ENCODE measurements around the gene ZBTB9. TPM values are rescaled to one million over a fixed set of nuclear protein-coding genes. Genes with fewer than 3 reads are reported as not detected.
A peak's percentile ranks its signal among the peaks of the same experiment; 100 is the strongest.

Gene ZBTB9
- total RNA-seq, 4 donors from 2014 or later: 2.8 to 4.8 (median 3.3) TPM

DNA sequence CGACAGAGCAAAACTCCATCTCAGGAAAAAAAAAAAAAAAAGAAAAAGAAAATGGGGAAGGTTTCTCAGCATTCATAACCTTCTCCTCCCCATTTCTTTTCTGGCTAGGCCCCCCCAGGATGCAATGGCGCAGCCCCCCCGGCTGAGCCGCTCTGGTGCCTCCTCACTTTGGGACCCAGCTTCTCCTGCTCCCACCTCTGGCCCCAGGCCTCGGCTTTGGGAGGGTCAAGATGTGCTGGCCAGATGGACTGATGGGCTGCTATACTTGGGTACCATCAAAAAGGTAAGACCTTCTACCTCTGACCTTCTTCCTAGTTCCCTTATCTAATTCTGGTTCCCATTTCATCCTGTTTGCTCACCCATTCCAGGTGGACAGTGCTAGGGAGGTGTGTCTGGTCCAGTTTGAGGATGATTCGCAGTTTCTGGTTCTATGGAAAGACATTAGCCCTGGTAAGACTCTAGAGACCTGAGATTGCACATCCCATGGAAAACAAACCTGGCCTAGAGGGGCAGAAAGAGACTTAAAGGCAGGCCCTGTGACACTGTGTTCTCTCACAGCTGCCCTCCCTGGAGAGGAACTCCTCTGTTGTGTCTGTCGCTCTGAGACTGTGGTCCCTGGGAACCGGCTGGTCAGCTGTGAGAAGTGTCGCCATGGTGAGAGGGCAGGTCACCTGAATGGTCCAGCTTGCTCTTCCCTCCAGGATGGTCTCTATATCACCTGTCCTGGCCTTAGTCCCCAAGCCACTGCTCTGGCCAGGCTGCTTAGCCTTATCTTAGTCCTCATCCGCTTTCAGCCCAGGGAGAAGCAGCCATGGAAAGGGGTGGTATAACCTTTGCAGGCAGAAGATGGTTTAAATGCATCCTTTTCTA lies 42.0 kb upstream of the ZBTB9 start:
- DNase-seq: no peak
- H3K27ac ChIP-seq: peak overlapping the region; percentile 8 to 98 (median 64)
- intact Hi-C loops (cut with DNase I): loop anchor here (10.0 kb wide), 1 partner anchor 162 kb away; no protein-coding TSS in a partner anchor
- 85 to 89% methylated on average over 10 of the region's 10 CpGs for WGBS, 2 donors
- no peaks in the 10 kb centered on the region for H3K9me3 ChIP-seq
- peaks cover 30 to 66% (median 33%) of the 10 kb centered on the region in 3 donors for H3K4me1 ChIP-seq
- TF ChIP-seq, protein P1, sequence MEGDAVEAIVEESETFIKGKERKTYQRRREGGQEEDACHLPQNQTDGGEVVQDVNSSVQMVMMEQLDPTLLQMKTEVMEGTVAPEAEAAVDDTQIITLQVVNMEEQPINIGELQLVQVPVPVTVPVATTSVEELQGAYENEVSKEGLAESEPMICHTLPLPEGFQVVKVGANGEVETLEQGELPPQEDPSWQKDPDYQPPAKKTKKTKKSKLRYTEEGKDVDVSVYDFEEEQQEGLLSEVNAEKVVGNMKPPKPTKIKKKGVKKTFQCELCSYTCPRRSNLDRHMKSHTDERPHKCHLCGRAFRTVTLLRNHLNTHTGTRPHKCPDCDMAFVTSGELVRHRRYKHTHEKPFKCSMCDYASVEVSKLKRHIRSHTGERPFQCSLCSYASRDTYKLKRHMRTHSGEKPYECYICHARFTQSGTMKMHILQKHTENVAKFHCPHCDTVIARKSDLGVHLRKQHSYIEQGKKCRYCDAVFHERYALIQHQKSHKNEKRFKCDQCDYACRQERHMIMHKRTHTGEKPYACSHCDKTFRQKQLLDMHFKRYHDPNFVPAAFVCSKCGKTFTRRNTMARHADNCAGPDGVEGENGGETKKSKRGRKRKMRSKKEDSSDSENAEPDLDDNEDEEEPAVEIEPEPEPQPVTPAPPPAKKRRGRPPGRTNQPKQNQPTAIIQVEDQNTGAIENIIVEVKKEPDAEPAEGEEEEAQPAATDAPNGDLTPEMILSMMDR (IDR thresholded peaks at IDR 0.05): no peak
- no peak for TF ChIP-seq POLR2A (IDR thresholded peaks at IDR 0.05)
- peaks cover 9 to 44% (median 36%) of the 10 kb centered on the region in 3 donors for H3K36me3 ChIP-seq
- peak overlapping the region in 3 of 4 donors; percentile 66 to 96 (median 69) for H3K4me3 ChIP-seq
- no peaks in the 10 kb centered on the region for H3K27me3 ChIP-seq

DNA sequence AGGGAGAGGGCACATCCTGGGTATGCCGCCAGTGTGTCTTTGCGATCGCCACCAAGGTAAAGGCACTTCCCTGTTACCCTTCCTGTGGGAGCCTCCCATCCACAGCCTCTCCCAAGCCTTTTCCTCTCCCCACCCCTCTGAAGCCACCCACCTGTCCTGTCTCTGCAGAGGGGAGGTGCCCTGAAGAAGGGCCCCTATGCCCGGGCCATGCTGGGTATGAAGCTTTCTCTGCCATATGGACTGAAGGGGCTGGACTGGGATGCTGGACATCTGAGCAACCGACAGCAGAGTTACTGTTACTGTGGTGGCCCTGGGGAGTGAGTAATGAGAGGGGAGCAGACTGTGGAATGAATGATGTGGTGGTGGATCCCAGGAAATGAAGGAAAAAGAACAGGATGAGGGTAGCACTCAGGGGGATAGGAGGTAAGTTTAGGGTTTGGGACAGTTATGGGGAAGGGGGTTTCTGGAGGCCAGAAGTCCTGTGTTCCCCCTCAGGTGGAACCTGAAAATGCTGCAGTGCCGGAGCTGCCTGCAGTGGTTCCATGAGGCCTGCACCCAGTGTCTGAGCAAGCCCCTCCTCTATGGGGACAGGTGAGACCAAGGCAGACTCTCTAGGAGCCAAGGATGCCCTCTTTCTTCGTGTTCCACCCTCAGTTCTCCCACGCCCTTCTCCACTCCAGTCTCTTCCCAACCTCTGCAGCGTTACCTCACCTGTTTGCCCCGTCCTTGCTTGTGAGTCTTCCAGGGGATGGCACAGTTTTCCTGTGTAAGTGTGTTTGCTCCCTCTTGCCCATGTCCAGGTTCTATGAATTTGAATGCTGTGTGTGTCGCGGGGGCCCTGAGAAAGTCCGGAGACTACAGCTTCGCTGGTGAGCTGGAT lies 40.9 kb upstream of the ZBTB9 start:
- no peaks in the 10 kb centered on the region for H3K27me3 ChIP-seq
- H3K4me1 ChIP-seq: peaks cover 33 to 71% (median 36%) of the 10 kb centered on the region in 3 donors
- no peak for TF ChIP-seq POLR2A (IDR thresholded peaks at IDR 0.05)
- TF ChIP-seq, protein P1 (IDR thresholded peaks at IDR 0.05): no peak
- no peak for DNase-seq
- H3K4me3 ChIP-seq: no peak overlapping the region
- intact Hi-C loops (cut with DNase I): loop anchor here (10.0 kb wide), 1 partner anchor 161 kb away; no protein-coding TSS in a partner anchor
- WGBS, 2 donors: 82 to 84% methylated on average over 12 to 14 of the region's 14 CpGs
- H3K9me3 ChIP-seq: no peaks in the 10 kb centered on the region
- H3K27ac ChIP-seq: peak overlapping the region in 1 of 4 donors; percentile 34
- H3K36me3 ChIP-seq: peaks cover 9 to 44% (median 36%) of the 10 kb centered on the region in 3 donors

DNA sequence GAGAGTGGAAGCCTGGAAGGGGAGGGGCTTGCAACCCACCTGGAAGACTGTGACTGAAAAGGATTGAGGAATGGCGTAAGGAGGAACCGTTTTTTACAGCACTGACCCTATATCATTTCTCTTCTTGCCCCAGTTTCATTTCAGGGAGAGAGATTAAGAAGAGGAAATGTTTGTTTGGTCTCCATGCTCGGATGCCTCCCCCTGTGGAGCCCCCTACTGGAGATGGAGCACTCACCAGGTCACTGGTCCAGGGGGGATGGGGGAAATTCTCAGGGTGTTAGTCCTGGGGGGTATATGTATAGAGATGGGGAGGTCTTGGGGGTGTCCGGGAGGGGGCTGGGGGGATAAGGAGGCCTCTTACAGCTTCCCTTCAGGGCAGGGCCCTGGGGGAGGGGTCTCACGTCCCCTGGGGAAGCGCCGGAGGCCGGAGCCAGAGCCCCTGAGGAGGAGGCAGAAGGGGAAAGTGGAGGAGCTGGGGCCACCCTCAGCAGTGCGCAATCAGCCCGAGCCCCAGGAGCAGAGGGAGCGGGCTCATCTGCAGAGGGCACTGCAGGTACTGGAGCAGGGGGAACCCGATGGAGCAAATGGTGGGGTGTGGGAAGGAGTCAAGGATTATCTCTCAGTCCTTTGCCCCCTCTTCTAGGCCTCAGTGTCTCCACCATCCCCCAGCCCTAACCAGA lies 39.6 kb upstream of the ZBTB9 start:
- no peaks in the 10 kb centered on the region for H3K9me3 ChIP-seq
- H3K4me3 ChIP-seq: no peak overlapping the region
- intact Hi-C loops (cut with DNase I): loop anchor here (10.0 kb wide), 1 partner anchor 160 kb away; no protein-coding TSS in a partner anchor
- H3K27me3 ChIP-seq: no peaks in the 10 kb centered on the region
- no peak for TF ChIP-seq POLR2A (IDR thresholded peaks at IDR 0.05)
- TF ChIP-seq, protein P1 (IDR thresholded peaks at IDR 0.05): peak in 1 of 6 experiments; percentile 11
- H3K4me1 ChIP-seq: peaks cover 44 to 79% (median 48%) of the 10 kb centered on the region in 3 donors
- H3K36me3 ChIP-seq: peaks cover 9 to 44% (median 36%) of the 10 kb centered on the region in 3 donors
- no peak for DNase-seq
- H3K27ac ChIP-seq: peak overlapping the region in 1 of 4 donors; percentile 42
- WGBS, 2 donors: 61 to 70% methylated on average over 6 to 11 of the region's 12 CpGs

DNA sequence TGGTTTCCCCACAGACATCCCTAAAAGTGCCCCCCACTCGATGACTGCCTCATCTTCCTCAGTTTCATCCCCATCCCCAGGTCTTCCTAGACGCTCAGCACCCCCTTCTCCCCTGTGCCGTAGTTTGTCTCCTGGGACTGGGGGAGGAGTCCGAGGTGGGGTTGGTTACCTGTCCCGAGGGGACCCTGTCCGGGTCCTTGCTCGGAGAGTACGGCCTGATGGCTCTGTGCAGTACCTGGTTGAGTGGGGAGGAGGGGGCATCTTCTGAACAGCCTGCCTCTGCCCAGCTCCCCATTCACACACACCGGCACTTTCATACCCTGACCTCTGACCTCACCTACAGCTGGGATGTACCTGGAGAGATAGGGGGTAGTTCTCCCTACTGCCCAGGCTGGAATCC lies 38.5 kb upstream of the ZBTB9 start:
- Histone ChIP-seq H3K4me3 (no peak overlapping the region), H3K9me3 (no peaks in the 10 kb centered on the region), H3K36me3 (peaks cover 9 to 44% (median 36%) of the 10 kb centered on the region in 3 donors), H3K27me3 (no peaks in the 10 kb centered on the region), H3K27ac (peak overlapping the region in 2 of 4 donors; percentile 42 to 99), H3K4me1 (peaks cover 45 to 88% (median 49%) of the 10 kb centered on the region in 3 donors)
- TF ChIP-seq POLR2A (IDR thresholded peaks at IDR 0.05): no peak
- TF ChIP-seq, protein P1 (IDR thresholded peaks at IDR 0.05): no peak
- WGBS, 2 donors: 50 to 77% methylated on average over 3 to 9 of the region's 9 CpGs
- intact Hi-C loops (cut with DNase I): loop anchor here (10.0 kb wide), 1 partner anchor 159 kb away; no protein-coding TSS in a partner anchor
- DNase-seq: no peak
